HG02885 (cell line): ENCODE measurements around the gene USP6NL.

Experiments used
- ATAC-seq: cut with Tn5 transposase; IDR thresholded peaks from one replicate; pipeline ENCODE4 v1.9.1; 2021; ENCODE audit warnings: mild to moderate bottlenecking; ENCODE audit not compliant: unreplicated experiment, poor library complexity

The USP6NL gene

DNA sequence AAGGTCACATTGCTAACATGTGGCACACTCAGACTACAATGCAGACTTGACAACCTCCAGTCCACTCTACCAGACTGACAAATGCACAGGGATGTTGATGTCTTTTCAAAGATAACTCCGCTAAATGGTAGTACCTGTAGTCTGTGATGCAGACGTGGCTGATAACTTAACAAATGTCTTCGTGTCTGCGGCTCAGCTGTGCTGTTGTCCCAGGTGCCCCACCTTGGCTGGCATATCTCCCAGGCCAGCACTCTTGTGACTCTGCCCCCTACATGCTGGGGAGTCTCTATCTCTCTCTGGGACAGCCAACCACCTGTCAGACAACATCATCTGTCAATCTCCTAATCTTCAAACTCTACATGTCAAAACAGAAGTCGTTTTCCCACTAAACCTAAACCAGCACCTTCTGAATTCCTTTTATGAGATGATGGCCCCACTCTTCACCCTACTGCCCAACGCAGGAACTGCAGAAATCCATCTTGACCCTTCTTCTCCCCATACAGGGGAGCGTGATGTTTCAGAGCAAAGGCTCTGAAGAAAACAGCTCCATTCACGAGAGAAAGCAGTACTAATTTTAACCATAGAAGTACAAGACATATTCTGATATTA, 156.4 kb downstream of the USP6NL start:
- peak; percentile 60 for ATAC-seq

DNA sequence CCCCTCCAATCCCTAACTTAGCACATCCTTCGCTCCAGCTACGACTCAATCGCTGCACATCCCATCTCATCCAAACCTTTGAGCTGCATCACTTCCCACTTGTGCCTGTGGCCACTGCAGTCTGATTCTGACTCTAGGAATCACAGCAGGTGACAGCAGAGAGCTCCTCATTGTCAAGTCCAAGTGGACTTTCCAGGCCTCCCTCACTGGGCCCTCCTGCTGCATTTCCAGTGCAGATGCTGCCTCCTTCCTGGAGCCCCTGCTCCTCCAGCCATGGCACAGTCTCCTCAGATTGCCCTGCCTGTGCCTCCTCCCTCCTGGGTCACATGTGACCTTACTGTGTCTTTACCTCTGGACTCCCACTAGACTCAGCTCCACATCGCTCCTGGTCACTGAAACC, 157.3 kb downstream of the USP6NL start:
- ATAC-seq, result no peak

DNA sequence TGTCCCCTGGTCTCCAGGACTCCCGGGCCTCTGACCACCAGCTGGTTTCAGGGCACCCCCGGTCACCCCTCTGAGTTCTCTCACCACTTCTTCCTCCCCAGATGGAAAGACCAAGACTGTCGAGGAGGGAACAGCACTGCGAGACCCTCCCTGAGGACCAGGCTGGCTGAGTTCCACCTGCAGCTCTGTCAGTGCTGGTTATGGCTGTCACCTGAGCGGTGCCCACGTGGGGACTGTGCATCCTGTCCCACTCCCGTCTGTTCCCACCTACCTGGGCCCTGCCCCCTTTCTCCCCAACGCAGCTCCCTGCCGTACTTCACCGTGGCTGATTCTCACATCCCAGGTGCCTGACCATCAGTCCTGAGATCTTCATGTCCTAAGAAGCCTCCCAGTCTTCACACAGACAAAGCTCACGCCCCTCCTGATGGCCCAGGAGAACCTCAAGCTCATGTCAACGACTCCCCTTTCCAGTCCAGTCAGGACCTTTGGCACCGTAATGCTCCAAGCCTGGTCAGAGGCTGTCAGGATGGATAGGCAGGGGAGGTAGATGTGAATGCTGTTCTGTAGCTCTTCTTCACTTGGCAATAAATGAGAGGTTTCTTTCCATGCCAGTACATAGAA, 159.7 kb downstream of the USP6NL start:
- no peak for ATAC-seq

DNA sequence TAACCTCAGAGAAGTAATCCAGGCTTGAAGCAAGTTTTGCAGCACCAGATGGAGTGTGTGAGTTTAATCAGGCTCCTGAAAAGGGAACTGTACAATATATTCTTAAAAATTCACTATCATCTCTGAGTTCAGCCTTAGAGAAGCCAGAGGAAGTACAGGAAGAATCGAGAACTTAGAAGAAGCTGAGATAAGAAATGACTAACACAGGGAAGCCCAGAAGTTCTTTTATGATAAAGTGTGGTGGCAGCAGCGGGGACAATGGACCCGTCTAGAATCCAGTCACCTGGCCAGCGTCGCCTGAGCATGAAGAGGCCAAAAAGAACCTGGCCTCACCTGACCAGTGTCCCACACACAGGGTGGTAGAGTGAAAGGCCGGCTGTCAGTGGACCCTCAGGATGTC, 161.0 kb downstream of the USP6NL start:
- ATAC-seq, result no peak

DNA sequence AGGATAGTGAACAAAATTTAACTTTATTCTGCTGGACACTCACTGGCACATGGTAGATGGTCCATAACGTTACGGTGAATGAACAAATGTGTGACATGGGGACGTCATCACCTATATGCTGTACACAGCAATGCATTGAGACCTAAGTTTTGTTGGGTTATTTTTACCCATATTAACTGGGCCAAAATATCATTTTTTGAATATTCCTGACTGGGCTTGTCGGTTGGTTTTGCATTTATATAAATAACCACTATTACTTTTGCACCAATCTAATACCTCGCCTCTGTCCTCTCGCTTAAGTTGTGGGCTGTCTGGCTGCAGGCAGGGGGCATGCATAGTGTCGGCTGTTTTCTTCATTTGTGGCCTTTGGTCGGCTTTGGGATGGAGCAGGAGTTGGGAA, 161.7 kb downstream of the USP6NL start:
- no peak for ATAC-seq

DNA sequence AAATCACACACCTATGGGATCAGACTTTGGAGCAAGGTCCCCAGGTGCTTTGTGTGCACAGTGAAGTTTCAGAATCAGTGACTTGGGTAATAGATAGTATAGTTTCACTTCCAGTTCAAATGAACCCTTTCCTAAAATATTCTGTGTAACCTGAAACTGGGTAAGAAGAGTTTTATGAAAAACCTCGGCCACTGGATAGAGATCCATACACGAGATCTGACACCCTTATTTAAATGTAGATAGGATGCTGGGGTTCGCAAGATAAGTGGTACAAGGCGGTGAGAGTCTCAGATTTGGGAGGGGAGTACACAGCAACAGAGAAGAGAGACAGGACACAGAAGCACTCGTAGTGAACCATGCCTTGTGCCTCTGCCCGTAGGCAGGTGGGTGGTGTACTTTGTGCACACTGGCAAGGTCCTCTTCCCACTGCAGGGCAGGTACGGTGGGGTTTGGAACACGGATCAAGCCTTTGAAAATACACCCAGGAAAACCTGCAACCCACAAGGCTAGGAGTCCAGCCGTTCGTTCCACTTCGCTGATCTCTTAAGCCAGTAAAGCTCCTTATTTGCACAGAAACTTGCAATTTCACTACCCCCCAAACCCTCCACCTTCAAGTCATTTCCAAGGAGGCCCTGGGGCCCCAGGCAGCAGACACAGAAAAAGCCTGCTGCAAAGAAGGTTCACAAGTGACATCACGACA, 162.8 kb downstream of the USP6NL start:
- ATAC-seq, result peak; percentile 89

DNA sequence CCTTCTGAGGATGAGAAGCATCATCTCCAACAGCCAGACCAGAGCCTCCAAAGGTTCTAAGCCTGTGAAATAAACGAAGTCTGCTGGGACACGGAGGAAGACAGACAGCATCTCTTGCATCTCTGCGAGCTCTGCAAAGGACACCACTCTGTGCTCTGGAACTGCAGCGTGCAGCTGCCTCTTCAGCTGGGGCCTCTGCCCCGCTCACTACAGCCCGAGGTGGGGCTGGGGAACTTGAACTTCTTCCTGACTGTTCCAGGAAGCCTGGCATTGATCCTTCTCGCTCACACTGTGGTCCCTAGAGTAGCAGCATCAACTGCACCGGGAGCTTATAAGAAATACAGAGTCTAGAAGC, 163.3 kb downstream of the USP6NL start:
- ATAC-seq, result peak; percentile 63

DNA sequence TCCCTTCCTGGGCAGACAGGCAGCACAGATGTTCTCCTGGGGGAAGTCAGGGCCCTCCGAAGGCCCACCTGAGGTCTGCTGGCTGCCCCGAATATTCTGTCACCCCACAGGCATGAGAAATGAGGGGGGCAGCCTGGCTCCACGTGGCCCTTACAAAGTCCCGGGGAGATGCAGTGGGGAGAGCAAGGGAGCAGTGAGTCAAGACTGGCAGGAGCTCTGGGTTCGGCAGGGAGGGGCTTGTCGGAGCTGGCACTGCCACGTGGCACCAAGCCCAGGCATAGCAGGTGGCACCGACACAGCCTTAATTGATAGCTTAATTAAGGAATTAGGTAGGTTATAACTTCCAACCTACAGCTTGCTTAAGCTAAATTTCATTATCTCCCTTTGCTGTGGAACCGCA, 163.9 kb downstream of the USP6NL start:
- no peak for ATAC-seq

DNA sequence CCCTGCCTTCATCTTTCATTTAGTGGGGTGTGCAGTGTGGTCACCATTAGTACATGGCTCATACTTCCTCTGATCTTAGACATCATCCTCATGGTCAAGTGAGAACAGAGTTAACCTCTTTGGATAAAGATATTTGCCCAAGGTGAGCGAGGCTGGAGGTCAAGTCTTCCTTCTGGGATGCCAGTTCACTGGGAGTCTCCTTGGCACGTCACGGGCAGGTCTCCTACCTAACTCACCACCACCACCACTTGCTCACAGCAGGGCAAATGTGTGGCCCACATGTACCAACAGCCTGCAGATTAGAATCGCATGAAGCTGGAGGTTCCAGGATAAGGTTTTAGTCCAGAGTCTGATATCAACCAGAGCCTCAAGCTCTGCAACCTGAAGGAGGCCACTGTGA, 164.6 kb downstream of the USP6NL start:
- ATAC-seq, result no peak

DNA sequence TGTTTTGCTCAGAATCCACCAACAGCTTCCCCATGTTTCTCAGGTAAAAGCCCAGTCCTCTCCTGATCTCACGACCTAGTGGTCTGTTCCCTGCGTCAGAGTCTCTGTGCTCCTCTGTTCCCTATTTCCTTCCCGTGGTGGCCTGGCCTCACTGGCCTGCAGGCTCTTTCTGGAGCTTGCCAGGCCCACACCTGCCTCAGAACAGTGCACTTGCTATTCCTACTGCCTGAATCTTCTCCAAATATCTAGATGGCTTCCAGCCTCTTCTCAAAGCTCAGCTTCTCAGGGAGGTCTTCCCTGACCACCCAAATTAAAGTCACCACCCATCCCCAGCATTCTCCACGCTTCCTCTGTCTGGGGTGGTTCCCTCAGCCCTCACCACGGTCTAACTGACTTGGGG, 165.3 kb downstream of the USP6NL start:
- ATAC-seq, result no peak

DNA sequence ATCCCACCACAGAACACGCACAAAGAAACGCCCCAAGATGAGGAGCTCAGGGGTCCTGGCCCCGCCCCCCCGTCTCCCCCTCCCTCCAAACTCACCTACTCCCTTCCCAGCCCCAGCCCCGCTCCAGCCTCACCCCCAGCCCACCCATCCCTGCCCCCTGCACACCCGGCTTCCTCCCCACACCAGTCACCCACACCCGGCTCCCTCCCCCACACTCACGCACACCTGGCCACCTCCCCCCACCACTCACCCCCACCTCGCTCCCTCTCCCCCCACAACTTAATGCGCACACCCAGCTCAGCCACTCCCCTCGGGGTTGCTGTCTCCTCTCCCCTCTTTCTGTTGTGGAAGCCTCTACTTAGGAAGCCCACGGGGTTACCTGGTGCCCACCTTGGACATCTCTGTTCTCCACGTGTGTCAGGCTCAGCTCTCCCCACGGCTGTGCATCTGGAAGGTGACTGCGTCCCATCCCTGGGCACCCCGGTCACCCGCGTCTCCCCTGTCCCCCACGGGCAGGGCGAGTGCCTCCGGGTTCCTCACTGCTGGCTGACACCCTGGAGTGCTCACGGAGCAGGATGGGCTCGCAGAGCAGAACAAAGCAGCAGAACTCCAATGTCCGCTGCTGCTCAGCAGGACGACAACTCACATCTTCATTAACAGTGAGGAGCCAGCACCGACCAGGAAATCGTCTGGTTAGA, 166.8 kb downstream of the USP6NL start:
- no peak for ATAC-seq

DNA sequence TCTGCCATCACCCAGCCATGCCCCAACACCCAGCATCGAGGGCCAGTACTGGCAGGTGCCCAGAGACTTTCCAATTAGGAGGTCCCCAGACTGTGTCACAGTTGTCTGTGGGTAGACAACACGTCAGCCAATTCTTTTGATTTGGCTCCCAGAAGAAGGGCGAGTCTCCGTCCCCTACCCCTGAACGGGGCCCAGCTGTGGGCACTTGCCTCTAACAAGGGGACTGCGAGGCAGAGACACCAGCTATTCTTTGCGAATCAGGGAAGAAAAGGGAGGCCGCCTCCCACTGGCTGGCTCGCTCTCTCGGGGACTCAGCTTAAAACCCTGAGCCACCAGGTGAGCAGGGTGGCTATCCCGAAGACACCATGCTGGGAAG, 167.3 kb downstream of the USP6NL start:
- no peak for ATAC-seq

DNA sequence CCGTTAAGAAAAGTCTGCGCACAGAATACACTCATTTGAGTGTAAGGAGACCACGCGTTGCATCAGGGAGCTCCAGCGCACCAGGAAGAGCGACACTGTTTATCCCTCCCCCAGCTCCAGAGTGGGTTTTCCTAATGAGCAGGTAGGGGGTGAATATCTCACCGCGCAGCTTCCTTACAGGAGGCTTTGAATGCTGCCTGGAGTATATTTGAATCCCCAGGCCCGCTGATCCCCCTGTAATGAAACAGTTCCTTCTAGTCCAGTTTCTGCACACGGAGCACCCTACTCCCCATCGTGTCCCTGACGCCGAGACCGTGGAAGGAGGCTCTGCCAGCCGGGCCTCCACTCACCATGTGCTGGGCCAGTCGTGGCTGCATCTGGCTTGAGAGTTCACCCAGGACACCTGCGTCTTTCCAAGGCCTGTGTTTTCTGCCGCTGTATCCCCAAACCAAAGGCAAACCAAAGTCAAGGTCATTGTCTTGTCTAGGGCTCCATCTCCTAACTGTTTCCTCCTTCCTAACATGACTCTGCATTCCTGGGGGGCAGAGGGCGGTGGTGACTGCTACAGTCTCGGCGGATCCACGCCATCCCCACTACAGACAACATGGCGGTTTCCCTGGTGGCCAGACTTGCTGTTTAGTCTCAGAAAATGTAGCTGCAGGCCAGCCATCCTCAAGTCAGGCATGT, 167.8 kb downstream of the USP6NL start:
- no peak for ATAC-seq

DNA sequence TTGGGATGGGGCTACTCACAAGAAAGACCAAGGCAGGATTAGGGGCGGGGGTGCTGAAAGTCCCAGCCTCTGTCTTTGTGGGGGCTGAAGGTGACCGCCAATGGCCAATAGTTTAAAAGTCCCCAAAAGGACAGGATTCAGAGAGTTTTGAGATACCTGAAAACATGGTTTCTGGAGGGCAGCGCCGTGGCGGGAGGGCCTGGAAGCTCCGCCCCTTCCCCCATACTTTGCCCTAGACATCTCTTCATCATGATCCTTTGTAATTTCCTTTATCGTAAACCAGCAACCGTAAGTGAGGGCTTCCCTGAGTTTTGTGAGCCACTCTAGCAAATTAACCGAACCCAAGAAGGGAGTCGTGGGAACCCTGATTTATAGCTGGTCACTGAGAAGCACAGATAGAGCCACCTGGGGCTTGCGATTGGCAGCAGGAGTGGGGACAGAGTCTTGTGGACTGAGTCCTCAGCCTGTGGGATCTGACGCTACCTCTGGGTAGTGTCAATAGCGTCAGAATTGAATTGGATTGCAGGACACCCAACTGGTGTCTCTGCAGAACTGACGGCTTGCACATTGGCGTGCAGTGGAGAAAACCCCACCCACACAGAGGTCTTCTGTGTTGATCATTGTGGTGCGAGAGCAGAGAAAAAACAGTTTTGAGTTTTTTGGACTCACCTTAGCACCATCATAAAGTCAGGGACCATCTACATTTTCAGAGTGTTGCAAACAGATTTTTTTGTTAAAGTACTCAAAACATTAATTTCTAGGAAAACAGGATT, 169.3 kb downstream of the USP6NL start:
- no peak for ATAC-seq

DNA sequence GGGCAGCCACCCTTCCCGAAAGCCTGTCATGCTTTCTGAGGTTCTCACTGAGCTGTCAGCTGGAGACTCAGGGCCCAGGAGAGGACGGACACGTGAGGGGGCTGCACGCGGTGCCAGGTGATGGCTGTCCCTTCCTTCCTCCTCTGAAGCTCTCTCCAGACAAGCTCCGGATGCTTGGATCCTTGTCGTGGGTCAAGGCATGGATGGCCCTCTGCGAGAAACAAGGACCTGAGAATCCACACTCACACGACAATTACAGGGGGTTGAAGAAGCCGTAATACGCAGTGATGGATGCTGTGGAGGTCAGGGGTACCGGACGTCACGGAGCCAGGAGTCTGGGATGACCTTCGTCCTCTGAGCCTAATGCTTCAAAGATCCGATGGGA, 170.3 kb downstream of the USP6NL start:
- no peak for ATAC-seq

DNA sequence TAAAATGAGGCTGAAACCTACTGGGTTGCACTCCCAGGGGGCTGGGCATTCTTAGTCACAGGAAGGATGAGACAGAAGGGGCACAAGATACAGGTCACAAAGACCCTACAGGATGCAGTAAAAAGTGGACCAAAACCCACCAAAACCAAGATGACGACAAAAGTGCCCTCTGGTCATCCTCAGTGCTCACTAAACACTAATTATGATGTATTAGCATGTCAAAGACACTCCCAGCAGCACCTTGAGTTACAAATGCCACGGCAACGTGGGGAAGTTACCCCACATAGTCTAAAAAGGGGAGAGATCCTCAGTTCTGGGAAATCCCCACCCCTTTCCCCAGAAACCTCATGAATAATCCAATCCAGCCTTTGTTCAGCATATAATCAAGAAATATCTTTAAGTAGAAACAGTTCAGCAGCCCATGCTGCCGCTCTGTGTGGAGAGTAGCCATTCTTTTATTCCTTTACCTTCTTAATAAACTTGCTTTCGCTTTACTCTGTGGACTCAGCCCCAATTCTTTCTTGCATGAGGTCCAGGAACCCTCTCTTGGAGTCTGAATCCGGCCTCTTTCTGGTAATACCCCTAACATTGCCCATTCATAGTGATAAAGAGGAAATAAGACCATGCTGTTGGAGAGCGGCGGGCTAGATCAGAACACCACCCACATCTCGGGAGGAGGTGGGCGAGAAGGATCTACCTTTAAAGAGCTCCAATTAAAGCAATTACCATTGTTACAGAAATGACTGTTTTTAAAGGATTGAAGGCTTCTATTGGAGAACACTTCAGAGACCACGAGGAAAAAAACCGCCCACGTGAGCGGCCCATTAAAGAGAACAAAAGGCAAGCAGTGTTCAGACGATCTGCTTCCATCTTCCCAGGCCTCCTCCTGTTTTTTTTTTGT, 170.9 kb downstream of the USP6NL start:
- ATAC-seq, result peak; percentile 55

DNA sequence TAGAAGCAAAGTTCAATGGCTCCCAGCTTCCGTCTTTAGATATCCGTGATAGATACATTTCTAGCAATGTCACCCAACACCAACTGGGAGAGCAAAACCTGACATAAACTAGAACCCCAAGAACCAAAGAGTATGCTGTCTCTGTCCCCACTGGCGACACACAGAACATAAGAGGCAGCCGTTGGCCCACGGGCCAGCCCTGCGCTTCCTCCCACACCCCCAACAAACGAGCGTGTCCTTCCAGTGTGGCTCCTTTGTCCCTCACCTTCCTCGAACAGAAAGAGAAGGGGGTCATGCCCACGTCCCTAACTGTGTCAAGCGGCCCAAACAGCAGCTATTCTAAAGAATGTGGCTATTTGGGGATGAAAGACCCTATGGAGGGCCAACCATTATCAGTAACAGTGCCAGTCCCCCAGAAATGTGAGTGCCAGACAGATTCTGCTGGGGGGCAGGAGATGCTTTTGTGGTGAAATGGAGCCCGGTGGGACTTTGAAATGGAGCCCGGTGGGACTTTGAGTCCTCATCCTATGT, 171.9 kb downstream of the USP6NL start:
- ATAC-seq, result no peak

DNA sequence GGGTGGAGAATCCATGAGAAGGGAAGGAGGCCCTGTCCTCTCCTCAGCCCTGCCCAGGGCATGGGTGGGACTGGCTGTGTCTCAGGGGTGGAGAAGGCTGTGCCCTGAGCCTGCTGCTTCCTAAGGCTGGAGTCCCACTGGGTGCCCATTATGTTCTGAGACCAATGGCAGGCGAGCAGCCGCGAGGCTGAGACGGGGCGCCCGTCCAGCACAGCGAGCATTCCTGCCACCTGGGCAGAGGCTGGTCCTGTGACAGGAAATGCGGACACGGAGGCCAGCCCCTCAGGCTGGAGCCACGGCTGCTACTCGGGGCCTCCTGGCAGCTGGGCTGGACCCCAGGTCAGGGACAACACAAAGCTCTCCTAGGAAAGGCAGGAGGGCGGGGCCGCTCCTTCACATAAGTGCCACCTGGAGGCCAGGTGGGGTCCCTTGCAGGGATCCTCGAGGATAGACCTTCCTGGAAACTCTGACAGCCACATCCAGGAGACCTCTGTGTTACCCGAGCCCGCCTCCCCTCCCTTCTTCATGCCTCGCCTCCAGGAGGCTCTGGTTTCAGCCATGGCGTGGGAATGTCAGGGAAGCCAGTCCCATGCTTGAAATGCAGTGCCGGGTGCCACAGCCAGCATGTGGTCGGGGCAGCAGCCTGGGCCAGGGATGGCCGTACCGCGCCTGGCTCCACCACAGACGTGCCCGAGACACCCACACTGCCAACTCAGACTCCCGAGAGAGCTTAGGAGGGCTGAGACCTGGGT, 173.9 kb downstream of the USP6NL start:
- no peak for ATAC-seq
